Embryonic facial prominence (tissue), 1 donor: Measurements from ENCODE around the gene AP3S2.
"Not testable (repeated sequence)": the region's sequence is repeated elsewhere in the genome, so short reads cannot be mapped to it uniquely, and the experiment has no call there.

Experiments
- DNase-seq: peaks from one replicate; pipeline ENCODE4 v3.0.0-alpha.2; 2016; ENCODE audit errors: extremely low spot score

Gene AP3S2

DNA sequence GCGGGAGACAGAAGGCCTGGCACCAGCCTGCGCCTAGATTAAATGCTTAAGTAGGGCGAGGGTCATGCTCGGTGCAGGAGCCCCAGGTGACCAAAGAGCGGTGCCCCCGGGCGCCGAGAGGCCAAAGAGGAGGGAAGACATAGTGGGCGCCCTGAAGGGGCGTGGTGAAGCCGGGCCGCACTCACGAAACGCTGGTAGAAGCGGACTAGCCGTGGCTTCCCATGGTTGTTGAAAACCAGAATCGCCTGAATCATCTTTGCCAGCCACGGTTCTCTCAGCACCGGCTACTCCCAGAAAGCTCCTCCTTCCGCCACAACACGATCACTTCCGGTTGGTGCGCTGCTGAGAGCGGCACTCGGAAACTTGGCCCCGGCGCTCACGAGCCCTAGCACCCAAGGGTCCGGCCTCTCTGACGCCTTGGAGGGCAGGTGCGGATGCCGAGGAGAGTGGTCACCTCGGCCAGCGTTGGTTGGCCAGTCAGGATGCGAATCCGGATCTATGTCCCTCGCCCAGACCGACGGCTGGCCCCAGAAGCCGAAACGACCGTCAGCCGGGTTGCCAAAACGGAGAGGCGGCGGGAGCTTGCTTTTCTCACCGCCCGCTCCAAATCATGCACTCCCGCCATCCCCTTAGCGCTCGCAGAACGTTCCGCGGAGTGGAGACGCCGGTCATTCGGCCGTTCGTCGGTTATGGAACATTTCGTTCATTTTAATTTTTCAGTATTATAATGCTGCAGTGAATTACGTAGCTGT lies at the start of gene AP3S2:
Gene AP3S2, minus strand, starts transcription at position 299 of the 752 bp plus-strand sequence. Its CDS starts 45 bp downstream, at position 254.
- peak; percentile 88 for DNase-seq

DNA sequence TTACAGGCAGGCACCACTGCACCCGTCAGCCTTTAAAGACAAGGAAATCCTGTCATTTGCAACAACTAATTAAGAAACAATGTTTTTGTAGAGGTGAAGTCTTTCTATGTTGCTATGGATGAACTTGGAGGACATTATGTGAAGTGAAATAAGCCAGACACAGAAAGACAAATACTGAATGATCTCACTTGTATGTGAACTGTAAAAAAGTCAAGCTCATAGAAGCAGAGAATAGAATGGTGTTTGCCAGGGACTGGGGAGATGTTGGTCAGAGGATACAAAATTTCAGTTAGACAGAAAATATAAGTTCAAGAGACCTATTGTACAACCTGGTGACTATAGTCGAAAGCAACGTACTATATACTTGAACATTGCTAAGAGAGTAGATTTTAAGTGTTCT lies 46.1 kb upstream of the AP3S2 start:
- DNase-seq: no peak

DNA sequence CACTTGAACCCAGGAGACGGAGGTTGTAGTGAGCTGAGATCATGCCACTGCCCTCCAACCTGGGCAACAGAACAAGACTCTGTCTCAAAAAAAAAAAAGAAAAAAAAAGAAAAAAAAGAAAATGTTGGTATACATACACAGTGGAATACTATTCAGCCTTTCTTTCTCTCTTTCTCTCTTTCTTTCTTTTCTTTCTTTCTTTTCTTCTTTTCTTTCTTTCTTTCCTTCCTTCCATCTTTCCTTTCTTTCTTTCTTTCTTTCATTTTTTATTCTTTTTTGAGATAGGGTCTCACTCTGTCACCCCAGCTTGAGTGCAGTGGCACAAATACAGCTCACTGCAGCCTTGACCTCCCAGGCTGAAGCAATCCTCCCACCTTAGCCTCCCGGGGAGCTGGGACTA lies 45.6 kb upstream of the AP3S2 start:
- not testable (repeated sequence) for DNase-seq

DNA sequence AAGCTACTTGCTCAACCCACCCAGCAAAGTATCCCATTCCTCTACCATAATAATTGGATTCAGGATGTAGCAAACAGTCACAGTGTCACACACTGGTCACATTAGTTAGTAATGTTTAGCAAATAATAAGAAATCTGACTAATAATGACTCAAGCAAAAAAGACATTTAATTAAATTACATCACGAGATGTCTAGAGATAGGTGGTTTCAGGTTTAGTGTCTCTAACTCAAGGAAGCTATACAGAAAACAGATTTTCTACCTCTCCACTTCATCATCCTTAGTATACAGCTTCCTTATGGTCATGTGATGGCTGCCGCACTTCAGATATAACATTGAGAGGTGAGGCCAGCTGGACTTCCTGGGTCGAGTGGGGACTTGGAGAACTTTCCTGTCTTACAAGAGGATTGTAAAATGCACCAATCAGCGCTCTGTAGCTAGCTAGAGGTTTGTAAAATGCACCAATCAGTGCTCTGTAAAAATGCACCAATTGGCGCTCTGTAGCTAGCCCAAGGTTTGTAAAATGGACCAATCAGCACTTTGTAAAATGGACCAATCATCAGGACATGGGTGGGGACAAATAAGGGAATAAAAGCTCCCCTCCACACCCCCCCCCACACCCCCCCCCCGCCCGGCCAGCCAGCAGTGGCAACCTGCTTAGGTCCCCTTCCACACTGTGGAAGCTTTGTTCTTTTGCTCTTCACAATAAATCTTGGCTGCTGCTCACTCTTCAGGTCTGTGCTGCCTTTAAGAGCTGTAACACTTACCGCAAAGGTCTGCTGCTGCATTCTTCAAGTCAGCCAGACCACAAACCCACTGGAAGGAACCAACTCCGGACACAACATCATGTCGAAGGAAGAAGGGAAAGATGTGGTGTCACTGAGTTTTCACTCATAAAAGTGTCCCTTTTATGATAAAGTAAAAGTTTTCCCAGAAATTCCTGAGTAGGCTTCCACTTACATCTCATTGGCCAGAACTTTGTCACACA lies 43.9 kb upstream of the AP3S2 start:
- no peak for DNase-seq

DNA sequence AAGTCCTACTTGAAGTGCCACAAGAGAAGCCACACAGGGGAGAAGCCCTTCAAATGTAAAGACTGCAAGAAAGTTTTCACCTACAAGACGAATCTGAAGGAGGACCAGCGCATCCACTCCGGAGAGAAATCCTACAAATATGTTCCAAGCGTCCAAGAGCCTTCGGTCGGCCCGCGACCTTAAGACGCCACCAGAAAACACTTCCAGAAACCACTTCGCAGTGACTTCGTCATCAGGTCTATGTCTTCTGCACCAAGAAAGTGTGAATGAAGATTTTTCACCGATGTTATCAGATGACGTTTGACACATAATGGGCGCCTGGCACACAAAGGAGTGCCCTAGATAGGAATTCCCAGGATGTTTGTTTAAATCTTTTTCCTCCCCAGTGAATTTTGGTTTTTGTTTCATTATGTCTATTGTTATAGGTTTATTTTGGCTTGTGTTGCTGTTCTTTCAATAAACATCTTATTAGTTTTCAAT lies 43.0 kb upstream of the AP3S2 start:
- DNase-seq: no peak

DNA sequence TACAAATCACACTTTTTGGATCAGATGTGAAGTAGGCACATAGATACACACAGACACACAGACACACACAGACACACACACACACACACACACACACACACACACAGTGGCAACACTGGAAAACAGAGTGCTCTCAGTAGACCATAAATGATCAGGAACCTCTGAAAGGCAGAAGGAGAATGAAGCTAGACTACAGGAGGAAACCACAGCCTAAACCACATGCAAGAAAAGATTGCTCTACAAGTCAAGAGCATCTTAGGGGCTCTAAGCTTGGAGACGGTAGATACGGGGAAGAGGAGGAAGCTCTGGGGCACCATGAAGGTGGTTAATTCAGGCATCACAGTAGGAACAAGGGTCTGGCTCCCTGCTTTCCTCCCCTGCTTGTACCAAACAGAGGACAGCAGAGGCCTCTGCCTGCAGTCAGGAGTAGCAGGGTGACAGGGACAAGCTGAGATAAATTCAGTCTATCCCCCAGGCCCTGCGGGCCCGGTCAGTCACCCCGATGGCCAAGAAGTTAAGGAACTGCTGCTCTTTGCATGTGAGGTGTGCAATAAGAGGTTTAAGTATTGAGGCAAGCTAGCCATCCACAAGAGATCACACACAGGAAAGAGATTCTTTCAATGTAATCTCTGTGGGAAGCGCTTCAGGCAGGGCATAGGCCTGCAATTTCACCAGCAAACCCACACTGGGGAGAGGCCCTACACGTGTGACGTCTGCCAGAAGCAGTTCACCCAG lies 42.4 kb upstream of the AP3S2 start:
- DNase-seq: no peak

DNA sequence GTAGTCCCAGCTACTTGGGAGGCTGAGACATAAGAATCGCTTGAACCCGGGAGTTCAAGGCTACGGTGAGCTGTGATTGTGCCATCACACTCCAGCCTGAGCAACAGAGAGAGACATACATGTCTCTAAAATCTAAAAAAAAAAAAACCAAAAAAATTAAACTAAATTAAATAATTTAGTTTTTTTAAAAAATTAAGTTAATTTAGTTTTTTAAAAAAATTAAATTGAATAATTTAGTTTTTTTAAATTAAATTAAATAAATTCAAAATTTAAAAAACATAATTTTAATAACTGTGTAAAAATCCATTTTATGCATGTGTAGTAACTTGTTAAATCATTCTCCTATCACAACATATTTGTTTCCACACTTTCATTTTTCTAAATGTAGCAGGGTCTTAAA lies 39.1 kb upstream of the AP3S2 start:
- DNase-seq: no peak

DNA sequence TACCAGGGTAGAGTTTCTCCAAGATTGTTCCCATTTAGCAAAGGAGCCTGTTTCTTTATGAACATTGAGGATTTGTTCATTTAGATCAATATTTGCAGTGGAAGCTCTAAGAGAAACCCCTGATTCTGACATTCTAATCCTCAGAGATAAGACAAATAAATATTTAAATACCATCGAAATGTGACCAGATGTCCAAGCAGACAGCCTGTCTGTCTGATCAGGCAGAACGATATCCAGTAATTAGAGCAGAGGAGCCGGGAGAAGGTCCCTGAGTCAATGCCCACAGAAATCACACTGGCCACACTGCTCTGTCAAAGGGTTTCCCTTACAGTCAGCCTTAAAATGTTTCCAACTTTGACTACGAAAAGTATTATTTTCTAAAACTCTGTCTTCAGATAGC lies 34.6 kb upstream of the AP3S2 start:
- no peak for DNase-seq

DNA sequence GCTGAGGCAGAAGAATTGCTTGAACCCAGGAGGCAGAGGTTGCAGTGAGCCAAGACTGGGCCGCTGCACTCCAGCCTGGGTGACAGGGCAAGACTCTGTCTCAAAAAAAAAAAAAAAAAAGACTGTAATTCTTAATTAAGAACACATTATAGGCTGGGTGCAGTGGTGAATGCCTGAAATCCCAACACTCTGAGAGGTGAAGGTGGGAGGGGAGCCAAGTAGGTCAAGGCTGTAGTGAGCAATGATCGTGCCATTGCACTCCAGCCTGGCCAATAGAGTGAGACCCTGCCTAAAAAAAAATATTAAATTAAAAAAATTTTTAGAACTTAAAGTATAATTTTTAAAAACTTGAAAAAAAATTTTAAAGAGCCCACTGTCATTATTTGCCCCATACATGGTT lies 32.4 kb upstream of the AP3S2 start:
- no peak for DNase-seq

DNA sequence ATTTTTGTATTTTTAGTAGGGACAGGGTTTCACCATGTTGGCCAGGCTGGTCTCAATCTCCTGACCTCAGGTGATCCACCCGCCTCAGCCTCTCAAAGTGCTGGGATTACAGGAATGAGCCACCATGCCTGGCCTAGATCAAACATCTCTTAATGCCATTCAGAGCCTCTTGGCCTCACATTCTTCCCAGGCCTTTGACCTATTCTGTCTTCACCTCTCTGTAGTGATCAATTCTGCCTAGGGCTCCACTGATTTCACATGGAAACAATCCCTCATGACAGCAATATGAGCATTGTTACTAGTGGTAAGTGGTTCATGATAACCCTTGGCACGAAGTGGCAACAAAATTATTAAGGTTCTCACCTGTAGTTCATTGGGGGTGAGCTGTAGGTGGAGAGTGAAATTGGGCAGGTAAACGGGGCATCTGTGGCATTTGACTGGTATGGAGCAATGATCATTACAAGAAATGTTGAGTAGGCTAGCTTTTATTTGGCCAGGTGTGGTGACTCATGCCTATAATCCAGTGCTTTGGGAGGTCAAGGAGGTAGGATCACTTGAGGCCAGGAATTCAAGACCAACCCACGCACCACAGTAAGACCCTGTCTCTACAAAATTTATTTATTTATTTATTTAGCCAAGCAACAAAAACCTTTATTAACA lies 23.8 kb upstream of the AP3S2 start:
- DNase-seq: no peak

DNA sequence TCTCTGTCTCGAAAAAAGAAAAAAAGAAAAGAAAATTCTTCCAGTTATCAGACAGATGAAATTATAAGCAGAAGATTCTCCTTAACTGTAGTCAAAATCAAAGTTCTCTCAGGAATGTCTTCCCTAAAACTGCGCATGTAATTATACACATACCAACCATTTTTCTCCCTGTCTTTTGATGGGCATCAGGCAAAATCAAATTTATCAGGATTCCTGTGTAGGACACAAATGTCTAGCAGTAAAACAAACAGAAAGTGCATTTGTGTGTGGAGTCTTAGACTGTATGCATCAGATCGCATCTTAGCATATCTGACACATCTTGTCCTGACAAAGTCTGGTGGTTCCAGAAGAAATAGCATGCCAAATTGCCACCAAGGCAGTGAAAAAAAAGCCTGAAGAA lies 22.9 kb upstream of the AP3S2 start:
- no peak for DNase-seq

DNA sequence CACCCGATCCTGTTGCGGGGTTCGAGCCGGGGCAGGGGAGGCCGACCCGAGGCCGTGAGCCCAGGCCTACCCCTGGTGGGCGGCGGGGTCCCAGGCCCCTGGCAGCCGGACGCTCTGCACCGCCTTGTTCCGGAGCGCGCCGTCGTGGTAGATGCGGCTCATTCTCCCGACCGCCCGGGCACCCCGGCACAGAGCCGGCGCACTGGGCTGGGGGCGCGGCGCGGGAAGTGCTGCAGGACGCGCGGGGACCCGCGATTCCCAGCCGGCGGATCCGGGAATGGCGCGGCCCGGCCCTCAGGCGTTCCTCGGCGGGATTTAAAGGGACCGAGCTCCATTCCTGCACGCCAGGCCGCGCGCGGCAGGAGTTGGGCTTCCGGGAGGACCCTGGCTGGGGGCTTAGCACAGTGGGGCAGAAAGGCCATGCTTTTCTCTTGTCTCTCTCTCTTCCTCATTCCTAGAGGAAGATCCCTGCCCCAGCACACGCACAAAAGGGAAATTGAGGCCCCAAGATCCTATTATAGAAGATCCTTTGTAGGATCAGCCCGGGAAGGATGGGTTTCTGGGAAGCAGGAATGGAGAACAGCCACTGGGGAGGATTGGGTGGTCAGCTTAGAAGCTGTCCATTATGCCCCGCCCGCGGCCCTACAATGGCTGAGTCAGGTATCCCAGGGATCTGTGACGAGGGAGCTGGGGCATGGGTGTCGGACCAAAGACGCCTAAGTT lies 19.0 kb upstream of the AP3S2 start, which contains the start of gene ARPIN:
Gene ARPIN, minus strand, starts transcription at position 279 of the 723 bp plus-strand sequence. Its CDS starts 117 bp downstream, at position 162.
- no peak for DNase-seq

DNA sequence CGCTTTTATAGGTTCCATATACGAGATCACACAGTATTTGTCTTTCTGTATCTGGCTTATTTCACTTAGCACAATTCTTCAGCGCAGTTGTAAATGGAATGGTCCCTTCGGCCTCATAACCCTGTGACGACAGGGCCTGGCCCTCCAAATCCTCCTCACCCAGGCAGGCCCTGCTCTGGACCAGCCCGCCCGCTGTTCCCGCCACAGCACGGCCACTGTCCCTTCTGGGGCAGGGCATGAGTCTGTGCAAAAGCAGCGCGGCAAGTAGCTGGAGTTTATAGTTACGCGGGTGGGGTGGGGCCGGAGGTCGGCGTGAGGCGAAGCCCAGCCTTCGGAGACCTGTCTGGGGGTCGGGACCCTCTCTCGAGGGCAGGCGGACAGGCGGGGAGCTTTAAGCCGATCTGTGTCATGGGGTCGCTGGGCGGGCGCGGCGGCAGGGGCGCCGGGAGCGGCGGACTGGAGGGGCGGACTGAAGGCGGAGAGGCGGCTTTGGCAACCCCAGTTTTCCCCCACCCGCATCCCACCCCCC lies 18.4 kb upstream of the AP3S2 start:
- DNase-seq: no peak

DNA sequence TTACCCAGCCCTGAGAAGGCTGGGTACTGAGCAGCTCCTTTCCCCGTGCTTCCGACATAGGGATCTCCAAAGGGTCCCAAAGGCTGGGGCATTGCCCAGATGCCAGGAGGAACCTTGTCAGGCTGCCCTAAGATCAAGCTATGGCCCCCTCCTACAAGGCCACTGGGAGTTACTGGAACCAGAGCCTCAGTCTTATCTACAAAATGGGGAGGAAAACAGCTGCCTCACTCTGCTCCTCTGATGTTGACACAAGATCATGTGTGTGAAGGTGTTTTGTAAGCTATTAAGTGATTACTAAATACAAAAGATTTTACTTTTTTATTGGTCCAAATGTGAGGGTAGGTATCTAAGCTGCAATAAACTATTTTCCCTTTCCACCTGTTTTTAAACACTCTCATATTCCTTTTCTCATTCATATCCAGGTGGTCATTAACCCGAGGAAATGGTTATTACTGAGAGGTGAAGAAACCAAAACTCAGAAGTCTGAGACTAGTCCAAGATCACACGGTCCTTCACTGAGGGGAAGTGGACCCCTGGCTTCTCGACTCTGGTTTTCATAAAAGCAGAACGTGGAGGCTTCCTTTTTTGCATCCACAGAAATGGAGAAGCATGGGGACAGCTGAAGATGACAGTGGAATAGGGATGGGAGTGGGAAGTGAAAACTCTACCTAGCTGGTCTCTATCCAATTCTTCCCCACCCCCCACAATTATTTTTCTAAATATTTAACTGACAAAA lies 17.3 kb upstream of the AP3S2 start:
- no peak for DNase-seq

DNA sequence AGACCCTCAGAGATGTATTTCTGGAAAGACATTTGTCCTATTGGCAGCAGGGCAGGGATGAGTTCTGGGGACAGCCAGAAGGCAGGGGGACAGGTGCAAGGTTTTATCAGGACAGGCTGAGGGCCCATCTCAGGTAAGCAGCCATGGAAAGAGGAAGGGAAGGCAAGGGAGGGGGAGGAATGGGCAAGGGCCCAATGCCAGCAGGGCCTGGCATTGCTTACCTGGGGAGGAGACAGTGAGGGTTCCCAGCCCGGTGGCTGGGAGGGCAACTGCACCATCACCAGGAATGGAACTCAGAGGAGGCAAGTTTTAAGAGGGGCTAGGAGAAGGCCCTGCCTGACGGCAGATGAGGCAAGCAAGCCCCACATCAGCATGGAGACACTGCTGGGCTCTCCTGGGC lies 15.8 kb upstream of the AP3S2 start:
- DNase-seq: no peak

DNA sequence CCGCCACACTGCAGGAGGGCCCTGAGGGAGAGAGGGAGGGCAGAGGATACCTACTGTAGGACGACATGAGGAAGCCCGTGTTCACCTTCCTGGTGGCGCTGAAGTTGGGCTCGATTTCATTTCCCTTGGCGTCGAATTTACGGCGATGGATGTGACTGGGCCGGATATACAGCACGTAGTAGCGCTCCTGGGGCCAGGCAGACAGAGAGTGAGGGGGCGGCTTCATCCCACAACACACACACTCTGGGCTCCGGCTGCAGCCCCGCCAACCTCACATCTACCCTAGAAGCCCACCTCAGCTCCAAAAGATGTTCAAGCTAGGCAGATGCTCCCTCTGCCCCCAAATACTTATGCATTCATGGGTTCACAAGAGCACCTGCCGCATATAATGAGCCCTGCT lies 14.4 kb upstream of the AP3S2 start:
- DNase-seq: no peak

DNA sequence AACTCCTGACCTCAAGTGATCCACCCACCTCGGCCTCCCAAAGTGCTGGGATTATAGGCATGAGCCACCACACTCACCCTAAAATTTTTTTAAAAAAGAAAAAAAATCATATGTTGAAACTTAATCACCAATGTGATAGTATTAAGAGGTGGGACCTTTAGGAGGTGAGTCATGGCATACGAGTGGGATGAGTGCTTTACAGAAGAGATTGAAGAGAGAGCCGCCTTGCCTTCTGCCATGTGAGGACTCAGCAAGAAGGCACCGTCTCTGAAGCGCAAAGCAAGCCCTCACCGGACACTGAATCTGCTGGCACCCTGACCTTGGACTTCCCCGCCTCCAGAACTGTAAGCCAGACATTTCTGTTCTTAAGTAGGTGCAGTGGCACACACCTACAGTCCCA lies 13.5 kb upstream of the AP3S2 start:
- DNase-seq: no peak

DNA sequence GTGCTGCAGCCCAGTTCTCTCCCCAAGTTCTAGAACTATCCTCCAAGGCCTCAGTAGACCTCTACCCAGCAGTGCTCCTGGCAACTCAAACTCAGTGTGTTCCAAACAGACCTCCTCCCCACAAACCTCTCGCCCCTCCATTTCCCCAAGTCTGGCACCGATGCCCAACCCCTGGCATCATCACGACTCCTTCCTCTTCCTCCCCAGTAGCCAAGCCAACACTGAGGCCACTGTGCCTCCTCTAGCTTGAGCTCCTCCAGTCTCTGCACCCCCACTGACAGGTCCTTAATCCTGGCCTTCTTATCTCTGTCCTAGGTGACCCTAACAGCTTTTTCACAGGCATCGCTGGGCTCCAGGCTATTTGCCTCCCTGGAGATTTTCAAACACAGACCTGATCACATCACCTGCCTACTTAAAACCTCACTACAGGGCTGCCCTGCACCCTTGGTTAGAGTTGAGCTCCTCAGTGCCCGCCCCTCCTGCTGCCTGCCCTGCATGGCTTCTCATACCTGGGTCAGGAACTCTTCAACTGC lies 12.1 kb upstream of the AP3S2 start:
- no peak for DNase-seq

DNA sequence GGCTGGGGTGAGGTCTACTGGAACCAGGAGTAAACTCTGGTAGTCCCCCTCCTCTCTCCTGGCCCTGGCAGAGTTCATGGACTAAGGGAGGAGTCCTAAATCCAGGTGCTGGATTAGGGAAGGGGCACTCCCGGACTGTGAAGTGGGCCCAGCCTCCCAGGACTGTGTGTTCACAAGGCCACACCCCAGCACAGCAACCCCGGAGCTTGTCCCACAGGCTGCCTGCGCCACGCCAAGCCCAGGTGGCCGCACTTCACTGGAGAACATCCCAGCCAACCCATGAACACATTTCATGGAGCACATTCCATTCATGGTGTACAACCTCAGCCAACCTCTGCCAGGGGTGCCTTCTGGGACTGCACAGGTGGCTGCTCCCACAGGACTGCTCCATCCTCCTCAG lies 10.7 kb upstream of the AP3S2 start:
- no peak for DNase-seq

DNA sequence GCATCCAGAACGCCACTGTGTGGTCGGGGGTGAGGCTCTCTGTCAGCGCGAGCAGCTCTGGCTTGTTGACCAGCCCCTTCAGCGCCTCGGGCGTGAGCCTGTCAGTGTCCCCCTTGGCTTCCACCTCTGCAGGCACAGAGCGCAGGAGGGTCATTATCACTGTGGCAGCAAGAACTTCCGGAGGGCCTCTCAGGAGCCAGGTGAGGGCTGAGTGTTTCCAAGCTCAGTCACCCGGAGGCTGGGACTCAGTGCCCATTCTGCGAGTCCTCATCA lies 10.0 kb upstream of the AP3S2 start:
- DNase-seq: no peak
